HepG2 (cell line): ENCODE measurements around the gene AMDHD1. TPM values are rescaled to one million over a fixed set of nuclear protein-coding genes. Genes with fewer than 3 reads are reported as not detected.

Experiments used
- FOXJ3 ChIP-seq: sonication (generic); formaldehyde crosslinking; IDR thresholded peaks from 2 replicates; pipeline ENCODE4 v1.4.0; 2020; ENCODE audit warnings: missing genetic modification reagents, mild to moderate bottlenecking, borderline replicate concordance
- FOXP1 ChIP-seq, 2 experiments: fragments of 450-650 bp in 1 of 2; IDR thresholded peaks; 2 replicates each; pipeline ENCODE4 v1.6.1; 2017 to 2018; ENCODE audit warnings: antibody characterized with exemption in 1 of 2
- IRF2 ChIP-seq: IDR thresholded peaks from 2 replicates; pipeline ENCODE4 v1.6.1; 2018; ENCODE audit warnings: missing genetic modification reagents, missing compliant biosample characterization
- KLF11 ChIP-seq: IDR thresholded peaks from 2 replicates; pipeline ENCODE4 v1.6.1; 2016; ENCODE audit warnings: missing compliant biosample characterization
- MEF2D ChIP-seq: sonication (generic); formaldehyde crosslinking; IDR thresholded peaks from 2 replicates; pipeline ENCODE4 v1.5.1; 2020; ENCODE audit warnings: mild to moderate bottlenecking, missing genetic modification reagents
- NCOA5 ChIP-seq: sonication (generic); formaldehyde crosslinking; IDR thresholded peaks from 2 replicates; pipeline ENCODE4 v1.4.0; 2020; ENCODE audit warnings: missing genetic modification reagents
- NRL ChIP-seq: sonication (generic); formaldehyde crosslinking; IDR thresholded peaks from 2 replicates; pipeline ENCODE4 v1.5.0; 2020; ENCODE audit warnings: missing genetic modification reagents, mild to moderate bottlenecking, moderate library complexity, borderline replicate concordance
- RBAK ChIP-seq: sonication (generic); formaldehyde crosslinking; IDR thresholded peaks from 2 replicates; pipeline ENCODE4 v1.5.1; 2020; ENCODE audit warnings: mild to moderate bottlenecking, missing genetic modification reagents
- SMAD3 ChIP-seq: sonication (generic); formaldehyde crosslinking; IDR thresholded peaks from 2 replicates; pipeline ENCODE4 v1.4.0; 2020; ENCODE audit warnings: missing genetic modification reagents
- ZNF256 ChIP-seq: sonication (generic); formaldehyde crosslinking; conservative IDR thresholded peaks from 2 replicates; pipeline ENCODE4 v1.4.0; 2020; ENCODE audit warnings: missing genetic modification reagents
- ZNF264 ChIP-seq: sonication (generic); formaldehyde crosslinking; IDR thresholded peaks from 2 replicates; pipeline ENCODE4 v1.4.0; 2020; ENCODE audit warnings: missing genetic modification reagents
- ZNF282 ChIP-seq: fragments of 450-650 bp; IDR thresholded peaks from 2 replicates; pipeline ENCODE4 v1.6.1; 2018; ENCODE audit not compliant: partially characterized antibody
- ZNF30 ChIP-seq: sonication (generic); formaldehyde crosslinking; IDR thresholded peaks from 2 replicates; pipeline ENCODE4 v1.5.0; 2020; ENCODE audit warnings: mild to moderate bottlenecking, missing genetic modification reagents
- ZNF670 ChIP-seq: sonication (generic); formaldehyde crosslinking; IDR thresholded peaks from 2 replicates; pipeline ENCODE4 v1.8.0; 2022; ENCODE audit warnings: mild to moderate bottlenecking, missing genetic modification reagents, borderline replicate concordance
- ZNF747 ChIP-seq: sonication (generic); formaldehyde crosslinking; IDR thresholded peaks from 2 replicates; pipeline ENCODE4 v1.8.1; 2023; ENCODE audit warnings: missing genetic modification reagents, mild to moderate bottlenecking, borderline replicate concordance
- polyA plus RNA-seq, 8 experiments: library from polyadenylated mRNA; depleted of rRNA in 3 of 8; stranded (reverse) in 7 of 8; unstranded in 1 of 8; fragments of >200 nt; fragmentation: Illumina TruSeq in 4 of 8; extraction: Trizol in 4 of 8; gene quantifications; 2 replicates each; pipeline versions ENCODE4 v1.2.1 to v1.2.3, GENCODE V29; 2011 to 2016; ENCODE audit warnings: low read depth in 4 of 8, missing spikeins in 1 of 8, mixed read lengths in 1 of 8; ENCODE audit not compliant: insufficient read depth in 1 of 8
- total RNA-seq, 5 experiments: library from RNA; depleted of rRNA; stranded (reverse); fragments of >200 nt; fragmentation: Illumina TruSeq; extraction: Trizol; gene quantifications; 2 replicates each; pipeline ENCODE4 v1.2.3, GENCODE V29; 2016; ENCODE audit warnings: low read depth in 1 of 5
- TF ChIP-seq, protein P1 (sequence below): sonication (generic); formaldehyde crosslinking; IDR thresholded peaks from 2 replicates; pipeline ENCODE4 v1.4.0; 2020; ENCODE audit warnings: missing genetic modification reagents, borderline replicate concordance
- TF ChIP-seq, protein P2 (sequence below): sonication (generic); formaldehyde crosslinking; IDR thresholded peaks from 2 replicates; pipeline ENCODE4 v1.5.0; 2020; ENCODE audit warnings: missing genetic modification reagents, mild to moderate bottlenecking, borderline replicate concordance
- TF ChIP-seq, protein P3 (sequence below): sonication (generic); formaldehyde crosslinking; IDR thresholded peaks from 2 replicates; pipeline ENCODE4 v1.9.0; 2022; ENCODE audit warnings: missing genetic modification reagents, mild to moderate bottlenecking, borderline replicate concordance
- TF ChIP-seq, protein P4 (sequence below): sonication (generic); formaldehyde crosslinking; IDR thresholded peaks from 2 replicates; pipeline ENCODE4 v1.8.1; 2023; ENCODE audit warnings: missing genetic modification reagents, inconsistent platforms, borderline replicate concordance
- TF ChIP-seq, protein P5 (sequence below): sonication (generic); formaldehyde crosslinking; IDR thresholded peaks from 2 replicates; pipeline ENCODE4 v1.9.0; 2021; ENCODE audit warnings: mild to moderate bottlenecking, missing genetic modification reagents

Gene AMDHD1
- total and polyA plus RNA-seq, 2 of the 13 experiments (the other 11 are each of a cell fraction or from before 2014, with no cell fraction given): 6.5 to 29.6 TPM

DNA sequence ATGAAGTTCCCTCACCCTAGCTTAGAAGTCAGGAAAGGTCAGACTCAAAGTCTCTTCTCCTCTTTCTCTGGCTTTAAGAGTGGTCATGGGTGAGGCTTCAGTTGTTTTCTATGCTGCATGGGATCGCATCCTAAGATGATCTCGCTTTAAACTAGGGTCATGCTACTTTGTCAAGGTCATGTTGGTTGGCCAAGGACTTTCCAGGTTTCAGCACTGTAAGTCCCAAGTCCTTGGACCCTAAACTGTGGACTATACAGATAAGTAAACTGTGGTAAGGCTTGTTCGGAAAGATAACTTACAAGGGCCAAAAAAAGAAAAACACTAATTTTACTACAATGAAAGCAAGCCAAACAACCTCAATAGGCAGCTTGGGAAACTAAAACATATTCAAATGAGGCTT lies 35.6 kb downstream of the AMDHD1 start (continued):
- TF ChIP-seq, protein P1, sequence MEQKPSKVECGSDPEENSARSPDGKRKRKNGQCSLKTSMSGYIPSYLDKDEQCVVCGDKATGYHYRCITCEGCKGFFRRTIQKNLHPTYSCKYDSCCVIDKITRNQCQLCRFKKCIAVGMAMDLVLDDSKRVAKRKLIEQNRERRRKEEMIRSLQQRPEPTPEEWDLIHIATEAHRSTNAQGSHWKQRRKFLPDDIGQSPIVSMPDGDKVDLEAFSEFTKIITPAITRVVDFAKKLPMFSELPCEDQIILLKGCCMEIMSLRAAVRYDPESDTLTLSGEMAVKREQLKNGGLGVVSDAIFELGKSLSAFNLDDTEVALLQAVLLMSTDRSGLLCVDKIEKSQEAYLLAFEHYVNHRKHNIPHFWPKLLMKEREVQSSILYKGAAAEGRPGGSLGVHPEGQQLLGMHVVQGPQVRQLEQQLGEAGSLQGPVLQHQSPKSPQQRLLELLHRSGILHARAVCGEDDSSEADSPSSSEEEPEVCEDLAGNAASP (CRISPR knock-in tag): peak; percentile 27; the same call in 1 of the 2 replicates
- TF ChIP-seq, protein P2, sequence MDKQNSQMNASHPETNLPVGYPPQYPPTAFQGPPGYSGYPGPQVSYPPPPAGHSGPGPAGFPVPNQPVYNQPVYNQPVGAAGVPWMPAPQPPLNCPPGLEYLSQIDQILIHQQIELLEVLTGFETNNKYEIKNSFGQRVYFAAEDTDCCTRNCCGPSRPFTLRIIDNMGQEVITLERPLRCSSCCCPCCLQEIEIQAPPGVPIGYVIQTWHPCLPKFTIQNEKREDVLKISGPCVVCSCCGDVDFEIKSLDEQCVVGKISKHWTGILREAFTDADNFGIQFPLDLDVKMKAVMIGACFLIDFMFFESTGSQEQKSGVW (CRISPR knock-in tag): no peak
- TF ChIP-seq, protein P3, sequence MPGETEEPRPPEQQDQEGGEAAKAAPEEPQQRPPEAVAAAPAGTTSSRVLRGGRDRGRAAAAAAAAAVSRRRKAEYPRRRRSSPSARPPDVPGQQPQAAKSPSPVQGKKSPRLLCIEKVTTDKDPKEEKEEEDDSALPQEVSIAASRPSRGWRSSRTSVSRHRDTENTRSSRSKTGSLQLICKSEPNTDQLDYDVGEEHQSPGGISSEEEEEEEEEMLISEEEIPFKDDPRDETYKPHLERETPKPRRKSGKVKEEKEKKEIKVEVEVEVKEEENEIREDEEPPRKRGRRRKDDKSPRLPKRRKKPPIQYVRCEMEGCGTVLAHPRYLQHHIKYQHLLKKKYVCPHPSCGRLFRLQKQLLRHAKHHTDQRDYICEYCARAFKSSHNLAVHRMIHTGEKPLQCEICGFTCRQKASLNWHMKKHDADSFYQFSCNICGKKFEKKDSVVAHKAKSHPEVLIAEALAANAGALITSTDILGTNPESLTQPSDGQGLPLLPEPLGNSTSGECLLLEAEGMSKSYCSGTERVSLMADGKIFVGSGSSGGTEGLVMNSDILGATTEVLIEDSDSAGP (CRISPR knock-in tag): no peak
- TF ChIP-seq ZNF747 (CRISPR knock-in tag): no peak
- TF ChIP-seq IRF2: no peak
- TF ChIP-seq FOXJ3 (CRISPR knock-in tag): no peak
- no peak for TF ChIP-seq ZNF670 (CRISPR knock-in tag)
- TF ChIP-seq ZNF256: no peak
- no peak for TF ChIP-seq NCOA5 (CRISPR knock-in tag)
- TF ChIP-seq, protein P4, sequence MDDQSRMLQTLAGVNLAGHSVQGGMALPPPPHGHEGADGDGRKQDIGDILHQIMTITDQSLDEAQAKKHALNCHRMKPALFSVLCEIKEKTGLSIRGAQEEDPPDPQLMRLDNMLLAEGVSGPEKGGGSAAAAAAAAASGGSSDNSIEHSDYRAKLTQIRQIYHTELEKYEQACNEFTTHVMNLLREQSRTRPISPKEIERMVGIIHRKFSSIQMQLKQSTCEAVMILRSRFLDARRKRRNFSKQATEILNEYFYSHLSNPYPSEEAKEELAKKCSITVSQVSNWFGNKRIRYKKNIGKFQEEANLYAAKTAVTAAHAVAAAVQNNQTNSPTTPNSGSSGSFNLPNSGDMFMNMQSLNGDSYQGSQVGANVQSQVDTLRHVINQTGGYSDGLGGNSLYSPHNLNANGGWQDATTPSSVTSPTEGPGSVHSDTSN (CRISPR knock-in tag): no peak
- TF ChIP-seq, protein P5, sequence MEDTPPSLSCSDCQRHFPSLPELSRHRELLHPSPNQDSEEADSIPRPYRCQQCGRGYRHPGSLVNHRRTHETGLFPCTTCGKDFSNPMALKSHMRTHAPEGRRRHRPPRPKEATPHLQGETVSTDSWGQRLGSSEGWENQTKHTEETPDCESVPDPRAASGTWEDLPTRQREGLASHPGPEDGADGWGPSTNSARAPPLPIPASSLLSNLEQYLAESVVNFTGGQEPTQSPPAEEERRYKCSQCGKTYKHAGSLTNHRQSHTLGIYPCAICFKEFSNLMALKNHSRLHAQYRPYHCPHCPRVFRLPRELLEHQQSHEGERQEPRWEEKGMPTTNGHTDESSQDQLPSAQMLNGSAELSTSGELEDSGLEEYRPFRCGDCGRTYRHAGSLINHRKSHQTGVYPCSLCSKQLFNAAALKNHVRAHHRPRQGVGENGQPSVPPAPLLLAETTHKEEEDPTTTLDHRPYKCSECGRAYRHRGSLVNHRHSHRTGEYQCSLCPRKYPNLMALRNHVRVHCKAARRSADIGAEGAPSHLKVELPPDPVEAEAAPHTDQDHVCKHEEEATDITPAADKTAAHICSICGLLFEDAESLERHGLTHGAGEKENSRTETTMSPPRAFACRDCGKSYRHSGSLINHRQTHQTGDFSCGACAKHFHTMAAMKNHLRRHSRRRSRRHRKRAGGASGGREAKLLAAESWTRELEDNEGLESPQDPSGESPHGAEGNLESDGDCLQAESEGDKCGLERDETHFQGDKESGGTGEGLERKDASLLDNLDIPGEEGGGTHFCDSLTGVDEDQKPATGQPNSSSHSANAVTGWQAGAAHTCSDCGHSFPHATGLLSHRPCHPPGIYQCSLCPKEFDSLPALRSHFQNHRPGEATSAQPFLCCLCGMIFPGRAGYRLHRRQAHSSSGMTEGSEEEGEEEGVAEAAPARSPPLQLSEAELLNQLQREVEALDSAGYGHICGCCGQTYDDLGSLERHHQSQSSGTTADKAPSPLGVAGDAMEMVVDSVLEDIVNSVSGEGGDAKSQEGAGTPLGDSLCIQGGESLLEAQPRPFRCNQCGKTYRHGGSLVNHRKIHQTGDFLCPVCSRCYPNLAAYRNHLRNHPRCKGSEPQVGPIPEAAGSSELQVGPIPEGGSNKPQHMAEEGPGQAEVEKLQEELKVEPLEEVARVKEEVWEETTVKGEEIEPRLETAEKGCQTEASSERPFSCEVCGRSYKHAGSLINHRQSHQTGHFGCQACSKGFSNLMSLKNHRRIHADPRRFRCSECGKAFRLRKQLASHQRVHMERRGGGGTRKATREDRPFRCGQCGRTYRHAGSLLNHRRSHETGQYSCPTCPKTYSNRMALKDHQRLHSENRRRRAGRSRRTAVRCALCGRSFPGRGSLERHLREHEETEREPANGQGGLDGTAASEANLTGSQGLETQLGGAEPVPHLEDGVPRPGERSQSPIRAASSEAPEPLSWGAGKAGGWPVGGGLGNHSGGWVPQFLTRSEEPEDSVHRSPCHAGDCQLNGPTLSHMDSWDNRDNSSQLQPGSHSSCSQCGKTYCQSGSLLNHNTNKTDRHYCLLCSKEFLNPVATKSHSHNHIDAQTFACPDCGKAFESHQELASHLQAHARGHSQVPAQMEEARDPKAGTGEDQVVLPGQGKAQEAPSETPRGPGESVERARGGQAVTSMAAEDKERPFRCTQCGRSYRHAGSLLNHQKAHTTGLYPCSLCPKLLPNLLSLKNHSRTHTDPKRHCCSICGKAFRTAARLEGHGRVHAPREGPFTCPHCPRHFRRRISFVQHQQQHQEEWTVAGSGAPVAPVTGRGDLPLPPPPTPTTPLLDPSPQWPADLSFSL (CRISPR knock-in tag): no peak
- TF ChIP-seq ZNF30 (CRISPR knock-in tag): no peak
- TF ChIP-seq NRL (CRISPR knock-in tag): no peak
- no peak for TF ChIP-seq FOXP1 (IDR thresholded peaks at IDR 0.05)
- TF ChIP-seq FOXP1 (CRISPR knock-in tag; IDR thresholded peaks at IDR 0.05): peak; percentile 40
- TF ChIP-seq MEF2D (CRISPR knock-in tag): no peak
- no peak for TF ChIP-seq KLF11 (CRISPR knock-in tag)
- TF ChIP-seq RBAK (CRISPR knock-in tag): no peak
- no peak for TF ChIP-seq ZNF264 (CRISPR knock-in tag)
- TF ChIP-seq SMAD3 (CRISPR knock-in tag): no peak
- no peak for TF ChIP-seq ZNF282
